HFF-Myc (cell line): Measurements from ENCODE around the gene NFAM1.

ENCODE experiments used
- DNase-seq: peaks from one replicate; pipeline ENCODE4 v3.0.0-alpha.2; 2011; ENCODE audit warnings: low read depth; ENCODE audit errors: extremely low read depth
- H3K4me3 ChIP-seq: replicated peaks from 2 replicates; pipeline ENCODE4 v1.5.1; 2011; ENCODE audit warnings: low read depth, mild to moderate bottlenecking, control low read depth, low read length
- CTCF ChIP-seq: IDR thresholded peaks from 2 replicates; pipeline ENCODE4 v1.5.1; 2012; ENCODE audit warnings: mild to moderate bottlenecking, low read depth, low read length, control low read depth; ENCODE audit errors: missing control alignments

NFAM1 gene

GRCh38 chr22:42427167-42427566 is 5.0 kb downstream of the NFAM1 start:
- no peak for TF ChIP-seq CTCF
- DNase-seq = no peak
- no peak overlapping the region for H3K4me3 ChIP-seq

GRCh38 chr22:42425989-42426355 is 6.2 kb downstream of the NFAM1 start:
- no peak for DNase-seq
- TF ChIP-seq CTCF = no peak
- no peak overlapping the region for H3K4me3 ChIP-seq

GRCh38 chr22:42425337-42425988 is 6.7 kb downstream of the NFAM1 start:
- no peak for DNase-seq
- no peak overlapping the region for H3K4me3 ChIP-seq
- TF ChIP-seq CTCF = no peak

GRCh38 chr22:42419243-42419881 is 12.8 kb downstream of the NFAM1 start:
- H3K4me3 ChIP-seq = no peak overlapping the region
- no peak for DNase-seq

GRCh38 chr22:42418811-42419242 is 13.4 kb downstream of the NFAM1 start:
- no peak for DNase-seq
- TF ChIP-seq CTCF = no peak
- H3K4me3 ChIP-seq = no peak overlapping the region

More at GRCh38 chr22:42419243-42419881, 12.8 kb downstream of the NFAM1 start:
- no peak for TF ChIP-seq CTCF

GRCh38 chr22:42417645-42418305 is 14.4 kb downstream of the NFAM1 start:
- no peak for DNase-seq
- no peak for TF ChIP-seq CTCF
- no peak overlapping the region for H3K4me3 ChIP-seq
